Mammary epithelial cell (primary cell): ENCODE results near the gene FRMD6.

ENCODE experiments used
- CTCF ChIP-seq, 2 donors: IDR thresholded peaks in 1 of 2; conservative IDR thresholded peaks in 1 of 2; 2 replicates each; pipeline ENCODE4 v1.5.1; 2011 to 2012; ENCODE audit warnings: inconsistent platforms in 2 of 2, low read length in 2 of 2, mild to moderate bottlenecking in 2 of 2, control low read depth in 1 of 2, low read depth in 1 of 2; ENCODE audit not compliant: insufficient read depth in 1 of 2; ENCODE audit errors: extremely low read depth in 1 of 2
- EZH2 ChIP-seq: IDR thresholded peaks from 2 replicates; pipeline ENCODE4 v1.6.1; 2012; ENCODE audit warnings: low read length, inconsistent platforms, borderline replicate concordance

GRCh38 chr14:51780006-51780692, 128.4 kb downstream of the FRMD6 start:
- TF ChIP-seq CTCF (conservative IDR thresholded peaks at IDR 0.05 in 1 of 2, IDR thresholded peaks at IDR 0.05 in 1 of 2; ENCODE audit: extremely low read depth in 1 of 2, insufficient read depth in 1 of 2, low read depth in 1 of 2, low read length in 2 of 2) (peak; percentile 67 to 76), EZH2 (no peak)
